HepG2 (cell line): Measurements from ENCODE around the gene MKRN3. TPM values are rescaled to one million over a fixed set of nuclear protein-coding genes. Genes with fewer than 3 reads are reported as not detected.

Experiments
- ATAC-seq: fragments of 200-7000 bp; cut with Tn5 transposase; 3 replicates; pipeline ENCODE4 v1.9.1; 2020; ENCODE audit warnings: mild to moderate bottlenecking, moderate library complexity
- BruUV-seq: library from RNA; stranded (reverse); fragments of 400-500 nt; replicated peaks from 2 replicates; lab custom pipeline; 2021; lab: Mats Ljungman, UMichigan
- CTCF ChIA-PET: fragments of 300-600 bp; formaldehyde crosslinking; extraction: SDS; loops from one replicate; lab custom pipeline; 2021; ENCODE audit warnings: low total read pairs, inconsistent platforms, low intra/inter-chr PET ratio; lab: Yijun Ruan, JAX
- POLR2A ChIA-PET: fragments of 350-600 bp; sonication (Branson Sonifier 250); formaldehyde crosslinking; loops from one replicate; lab custom pipeline; 2020; ENCODE audit warnings: antibody characterized with exemption, inconsistent platforms; lab: Yijun Ruan, JAX
- DNase-seq: peaks from one replicate; pipeline ENCODE4 v3.0.0-alpha.2; 2015; ENCODE audit warnings: low spot score
- FAIRE-seq: peaks from 3 replicates; lab custom pipeline; 2011; peaks lifted over from hg19 to GRCh38; lab: Jason Lieb, UNC
- H2AFZ ChIP-seq: one replicate; pipeline ENCODE4 v1.6.1; 2011; ENCODE audit warnings: low read length, inconsistent platforms
- H3K27ac ChIP-seq: fragments of 300-600 bp; 3 replicates; pipeline ENCODE4 v1.8.0; 2011; ENCODE audit warnings: mixed run types, mild to moderate bottlenecking, mixed read lengths, low read length, inconsistent platforms; ENCODE audit not compliant: insufficient read depth; ENCODE audit errors: extremely low read length
- H3K27me3 ChIP-seq, 2 experiments: fragments of 200-600 bp in 1 of 2; 2 replicates in 1 of 2; 3 replicates in 1 of 2; pipeline versions ENCODE4 v1.6.0 to v1.8.0; 2011; ENCODE audit warnings: low read length in 2 of 2, mild to moderate bottlenecking in 2 of 2, moderate library complexity in 2 of 2, inconsistent platforms in 1 of 2; ENCODE audit not compliant: insufficient read depth in 2 of 2, control insufficient read depth in 1 of 2
- H3K36me3 ChIP-seq, 2 experiments: fragments of 200-600 bp in 1 of 2; replicated peaks in 1 of 2; 2 replicates in 1 of 2; 3 replicates in 1 of 2; pipeline versions ENCODE4 v1.5.1 to v1.8.0; 2011; ENCODE audit warnings: low read length in 2 of 2, inconsistent platforms in 1 of 2; ENCODE audit not compliant: insufficient read depth in 2 of 2, control insufficient read depth in 1 of 2
- H3K4me1 ChIP-seq: 2 replicates; pipeline ENCODE4 v1.5.1; 2012; ENCODE audit warnings: low read length, inconsistent platforms; ENCODE audit not compliant: insufficient read depth
- H3K4me2 ChIP-seq: 2 replicates; pipeline ENCODE4 v1.6.0; 2011; ENCODE audit warnings: low read depth, low read length, inconsistent platforms
- H3K4me3 ChIP-seq, 3 experiments: fragments of 200-600 bp in 1 of 3; sonication (generic), shearing (Covaris generic) in 1 of 3; replicated peaks in 1 of 3; 2 replicates each; pipeline ENCODE4 v1.5.1; 2011 to 2016; ENCODE audit warnings: low read length in 3 of 3, inconsistent platforms in 2 of 3, low read depth in 2 of 3, mild to moderate bottlenecking in 2 of 3, control low read depth in 1 of 3, mixed read lengths in 1 of 3; ENCODE audit not compliant: insufficient read depth in 1 of 3
- H3K79me2 ChIP-seq: one replicate; pipeline ENCODE4 v1.6.1; 2011; ENCODE audit warnings: low read length, inconsistent platforms; ENCODE audit not compliant: insufficient read depth
- H3K9ac ChIP-seq: 2 replicates; pipeline ENCODE4 v1.6.0; 2011; ENCODE audit warnings: mild to moderate bottlenecking, low read depth, low read length, inconsistent platforms; ENCODE audit not compliant: insufficient read depth
- H3K9me3 ChIP-seq: 2 replicates; pipeline ENCODE4 v1.5.1; 2012; ENCODE audit warnings: mild to moderate bottlenecking, low read length
- H4K20me1 ChIP-seq: 2 replicates; pipeline ENCODE4 v1.6.0; 2011; ENCODE audit warnings: inconsistent platforms, mild to moderate bottlenecking, low read length, moderate library complexity; ENCODE audit not compliant: insufficient read depth
- PCBP2 ChIP-seq: fragments of 200-400 bp; formaldehyde crosslinking; optimal IDR thresholded peaks from 2 replicates; pipeline ENCODE3; 2018; ENCODE audit warnings: low read length, low read depth; ENCODE audit not compliant: poor library complexity, severe bottlenecking
- RAD51 ChIP-seq: fragments of 450-650 bp; IDR thresholded peaks from 2 replicates; pipeline ENCODE4 v1.6.1; 2016; ENCODE audit warnings: borderline replicate concordance
- ZBTB3 ChIP-seq: sonication (generic); formaldehyde crosslinking; IDR thresholded peaks from 2 replicates; pipeline ENCODE4 v1.4.0; 2020; ENCODE audit warnings: low read depth, mild to moderate bottlenecking, moderate library complexity, missing genetic modification reagents, borderline replicate concordance
- ZNF292 ChIP-seq: sonication (generic); formaldehyde crosslinking; IDR thresholded peaks from 2 replicates; pipeline ENCODE4 v1.8.1; 2022; ENCODE audit warnings: mild to moderate bottlenecking, low read depth, missing genetic modification reagents, borderline replicate concordance
- ZNF558 ChIP-seq: sonication (generic); formaldehyde crosslinking; IDR thresholded peaks from 2 replicates; pipeline ENCODE4 v1.9.0; 2022; ENCODE audit warnings: mild to moderate bottlenecking, missing genetic modification reagents, borderline replicate concordance
- ZNF674 ChIP-seq: sonication (generic); formaldehyde crosslinking; IDR thresholded peaks from 2 replicates; pipeline ENCODE4 v1.5.0; 2020; ENCODE audit warnings: low read depth, mild to moderate bottlenecking, missing genetic modification reagents
- WGBS: methylation state at CpG from one replicate; pipeline ENCODE4 v1.1.6; 2017; ENCODE audit warnings: low lambda C conversion rate; 5-methylcytosine and 5-hydroxymethylcytosine counted together
- in situ Hi-C: cut with HindIII; loops from 2 replicates; pipeline ENCODE4 v1.10.0; 2017; ENCODE audit warnings: low pct_unique_long_range_greater_than_20kb; ENCODE audit not compliant: extremely low pct_ligation_motif_present
- intact Hi-C: fragments of 100-400 bp; cut with micrococcal nuclease; formaldehyde crosslinking; loops from one replicate; pipeline ENCODE4 v1.10.0; 2022; ENCODE audit not compliant: unreplicated experiment
- polyA plus RNA-seq, 8 experiments: library from polyadenylated mRNA; depleted of rRNA in 3 of 8; stranded (reverse) in 7 of 8; unstranded in 1 of 8; fragments of >200 nt; fragmentation: Illumina TruSeq in 4 of 8; extraction: Trizol in 4 of 8; gene quantifications; 2 replicates each; pipeline versions ENCODE4 v1.2.1 to v1.2.3, GENCODE V29; 2011 to 2016; ENCODE audit warnings: low read depth in 4 of 8, missing spikeins in 1 of 8, mixed read lengths in 1 of 8; ENCODE audit not compliant: insufficient read depth in 1 of 8
- total RNA-seq, 5 experiments: library from RNA; depleted of rRNA; stranded (reverse); fragments of >200 nt; fragmentation: Illumina TruSeq; extraction: Trizol; gene quantifications; 2 replicates each; pipeline ENCODE4 v1.2.3, GENCODE V29; 2016; ENCODE audit warnings: low read depth in 1 of 5
- TF ChIP-seq, protein P1 (sequence below): sonication (generic); formaldehyde crosslinking; IDR thresholded peaks from 2 replicates; pipeline ENCODE4 v1.5.0; 2020; ENCODE audit warnings: missing genetic modification reagents, mild to moderate bottlenecking, borderline replicate concordance

Gene MKRN3
- total and polyA plus RNA-seq, 2 of the 13 experiments (the other 11 are each of a cell fraction or from before 2014, with no cell fraction given) = 2.4 to 5.2 TPM

DNA sequence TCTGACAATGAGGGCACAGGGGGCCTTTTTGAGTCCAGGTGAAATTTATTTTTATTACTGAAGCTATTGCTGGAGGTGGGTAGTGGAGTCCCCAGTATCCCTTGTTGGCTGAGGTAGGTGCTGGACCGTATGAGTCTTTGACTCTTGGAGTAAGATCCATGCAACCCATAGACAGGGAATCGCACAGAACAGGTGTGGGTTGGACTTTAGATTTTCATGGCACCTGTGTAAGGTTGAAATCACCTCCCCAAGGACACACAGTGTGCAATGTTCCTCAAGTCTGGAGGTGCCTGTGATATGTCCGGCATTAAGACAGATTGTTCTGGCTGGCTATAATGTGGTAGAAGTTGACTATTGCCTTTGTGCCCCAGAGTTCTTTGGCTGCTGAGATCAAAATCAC is 23.5 kb downstream of the MKRN3 start (continued):
- TF ChIP-seq PCBP2 = no peak
- TF ChIP-seq ZNF292 = no peak
- TF ChIP-seq ZBTB3 (CRISPR knock-in tag) = no peak
- no peak for TF ChIP-seq ZNF558 (CRISPR knock-in tag)
- no peak for TF ChIP-seq ZNF674 (CRISPR knock-in tag)

- POLR2A ChIA-PET = no interaction called here
- in situ Hi-C loops = no loop called here
- CTCF ChIA-PET = no interaction called here
- BruUV-seq = no TSS peak
- Histone ChIP-seq H3K9me3 (no peaks in the 10 kb centered on the region), H3K4me3 (no peak overlapping the region), H3K9ac (no peak overlapping the region), H3K27me3 (no peaks in the 10 kb centered on the region; a peak in 1 of 5 replicates), H3K36me3 (no peaks in the 10 kb centered on the region), H4K20me1 (no peaks in the 10 kb centered on the region), H3K4me2 (no peak overlapping the region), H3K27ac (no peak overlapping the region), H3K4me1 (no peaks in the 10 kb centered on the region), H3K79me2 (no peaks in the 10 kb centered on the region), H2AFZ (no peak overlapping the region)
- DNase-seq (no peak), ATAC-seq (no peak), FAIRE-seq (no peak)
- intact Hi-C loops = loop anchor here (10.0 kb wide), 1 partner anchor 60 kb away; no protein-coding TSS in a partner anchor
- peak; percentile 73 for TF ChIP-seq RAD51
- TF ChIP-seq, protein P1, sequence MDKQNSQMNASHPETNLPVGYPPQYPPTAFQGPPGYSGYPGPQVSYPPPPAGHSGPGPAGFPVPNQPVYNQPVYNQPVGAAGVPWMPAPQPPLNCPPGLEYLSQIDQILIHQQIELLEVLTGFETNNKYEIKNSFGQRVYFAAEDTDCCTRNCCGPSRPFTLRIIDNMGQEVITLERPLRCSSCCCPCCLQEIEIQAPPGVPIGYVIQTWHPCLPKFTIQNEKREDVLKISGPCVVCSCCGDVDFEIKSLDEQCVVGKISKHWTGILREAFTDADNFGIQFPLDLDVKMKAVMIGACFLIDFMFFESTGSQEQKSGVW = no peak
- 14% methylated on average over 7 of the region's 7 CpGs for WGBS
These were observed 28.8 kb downstream of the MKRN3 start for GRCh38 chr15:23594252-23594770.
